COLO668 (cell line): ENCODE measurements around the gene GLG1.
"Not testable (repeated sequence)": the region's sequence is repeated elsewhere in the genome, so short reads cannot be mapped to it uniquely, and the experiment has no call there.

Experiments
- DNase-seq: peaks from one replicate; lab custom pipeline; 2025; ENCODE audit not compliant: unreplicated experiment; lab: John Stamatoyannopoulos, UW

The GLG1 gene

DNA sequence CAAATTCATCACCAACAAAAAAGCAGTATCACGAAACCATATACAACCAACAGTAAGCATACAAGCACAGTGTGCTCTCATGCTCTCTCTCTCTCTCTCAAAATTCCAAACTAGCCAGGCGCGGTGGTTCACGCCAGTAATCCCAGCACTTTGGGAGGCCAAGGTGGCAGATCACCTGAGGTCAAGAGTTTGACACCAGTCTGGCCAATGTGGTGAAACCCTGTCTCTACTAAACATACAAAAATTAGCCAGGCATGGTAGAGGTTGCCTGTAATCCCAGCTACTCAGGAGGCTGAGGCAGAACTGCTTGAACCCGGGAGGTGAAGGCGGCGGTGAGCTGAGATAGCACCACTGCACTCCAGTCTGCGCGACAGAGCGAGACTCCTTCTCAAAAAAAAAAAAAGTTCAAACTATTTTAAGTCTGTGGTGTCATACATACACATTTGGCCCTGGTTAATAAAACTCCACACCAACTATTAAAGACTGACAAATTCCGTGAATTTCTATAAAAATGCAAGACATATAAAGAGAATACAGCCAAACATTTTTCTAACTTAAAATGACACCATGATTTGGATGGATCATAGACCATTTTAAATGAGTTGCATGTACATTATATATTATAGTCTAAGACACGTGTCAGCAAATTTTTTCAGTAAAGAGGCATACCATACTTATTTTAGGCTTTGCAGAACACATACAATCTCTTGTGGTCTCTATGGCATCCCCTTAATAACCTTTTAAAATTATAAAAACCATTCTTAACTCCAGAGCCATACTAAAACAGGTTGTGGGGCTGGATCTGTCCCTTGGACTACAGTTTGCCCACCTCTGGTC is 30.9 kb downstream of the GLG1 start:
- no peak for DNase-seq

DNA sequence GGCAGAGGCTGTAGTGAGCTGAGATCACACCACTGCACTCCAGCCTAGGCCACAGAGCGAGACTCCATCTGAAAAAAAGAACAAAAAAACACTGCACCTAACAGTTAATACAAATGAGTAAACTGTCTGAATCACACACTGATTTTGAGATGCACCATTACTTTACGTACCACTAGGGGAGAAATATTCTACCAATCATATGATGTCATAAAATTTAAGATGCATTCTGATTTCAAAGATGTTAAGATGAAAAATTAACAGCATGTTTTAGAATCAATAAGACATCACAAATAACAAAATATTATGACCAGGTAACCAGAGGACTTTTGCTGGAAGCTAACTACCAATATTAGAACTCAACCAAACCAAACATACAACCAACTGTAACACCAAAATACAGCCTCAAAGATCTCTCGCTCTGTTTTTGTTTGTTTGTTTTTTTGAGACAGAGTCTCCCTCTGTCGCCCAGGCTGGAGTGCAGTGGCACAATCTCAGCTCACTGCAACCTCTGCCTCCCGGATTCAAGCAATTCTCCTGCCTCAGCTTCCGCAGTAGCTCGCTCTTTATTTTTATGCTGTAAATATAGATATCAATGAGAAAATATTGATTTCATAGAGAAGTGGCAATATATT is 31.6 kb downstream of the GLG1 start:
- no peak for DNase-seq

- no peak for DNase-seq
Measured at GRCh38 chr16:74574146-74574545, 32.8 kb downstream of the GLG1 start.

DNA sequence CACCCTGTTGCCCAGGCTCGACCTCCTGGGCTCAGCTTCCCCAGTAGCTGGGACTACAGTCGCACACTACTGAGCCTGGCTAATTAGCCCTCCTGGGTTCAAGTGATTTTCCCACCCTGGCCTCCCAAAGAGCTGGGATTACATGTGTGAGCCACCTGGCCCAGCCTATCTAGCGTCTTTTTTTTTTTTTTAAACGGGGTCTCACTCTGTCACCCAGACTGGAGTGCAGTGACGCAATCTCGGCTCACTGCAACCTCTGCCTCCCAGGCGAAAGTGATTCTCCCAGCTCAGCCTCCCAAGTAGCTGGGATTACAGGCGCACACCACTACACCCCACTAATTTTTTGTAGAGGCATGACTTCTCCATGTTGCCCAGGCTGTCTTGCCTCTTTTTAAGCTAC is 33.3 kb downstream of the GLG1 start:
- DNase-seq: no peak

- no peak for DNase-seq
Measured at GRCh38 chr16:74570412-74571301, 36.3 kb downstream of the GLG1 start.

- DNase-seq: no peak
Measured at GRCh38 chr16:74568961-74569631, 37.8 kb downstream of the GLG1 start.

GRCh38 chr16:74567901-74568300 is 39.0 kb downstream of the GLG1 start:
- DNase-seq: no peak

GRCh38 chr16:74565378-74565777 is 41.5 kb downstream of the GLG1 start:
- no peak for DNase-seq

DNA sequence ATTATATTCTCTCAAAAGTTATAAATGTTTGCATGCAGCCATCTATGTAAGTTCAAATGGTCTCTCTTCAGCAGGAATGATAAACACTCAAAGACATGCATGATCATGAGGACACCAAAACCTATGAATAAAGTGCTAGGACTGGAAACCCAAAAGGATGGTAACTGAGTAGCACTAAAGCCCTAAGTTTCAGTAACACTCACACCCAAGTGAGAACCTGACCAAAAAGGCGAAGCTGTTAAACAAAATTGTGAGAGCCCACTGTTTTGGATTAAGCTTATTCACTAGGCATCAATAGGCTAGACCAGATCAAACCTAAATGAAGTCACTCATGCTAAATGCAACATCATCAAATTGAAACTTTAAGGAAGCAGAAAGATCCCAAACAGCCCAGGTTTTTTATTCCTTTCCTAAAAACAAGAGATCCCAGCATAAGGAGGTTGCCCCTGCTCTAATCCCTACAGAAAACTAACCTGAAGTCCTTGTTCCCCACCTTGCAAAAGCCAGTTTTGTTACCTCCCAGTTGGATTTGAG is 42.4 kb downstream of the GLG1 start:
- DNase-seq: no peak

DNA sequence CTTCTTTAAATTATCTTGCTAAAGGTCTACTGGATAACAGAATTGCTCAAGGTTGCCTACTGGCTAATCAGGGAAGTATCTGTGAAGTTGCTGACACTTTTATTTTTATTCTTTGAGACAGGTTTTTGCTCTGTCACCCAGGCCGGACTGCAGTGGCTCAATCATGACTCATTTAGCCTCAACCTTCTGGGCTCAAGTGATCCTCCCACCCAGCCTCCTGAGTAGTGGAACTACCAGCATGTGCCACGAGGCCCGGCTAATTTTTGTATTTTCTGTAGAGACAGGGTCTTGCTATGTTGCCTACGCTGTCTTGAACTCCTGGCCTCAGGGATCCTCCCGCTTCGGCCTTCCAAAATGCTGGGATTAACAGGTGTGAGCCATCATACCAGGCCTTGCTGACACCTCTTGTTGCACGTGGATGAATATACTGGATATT is 43.1 kb downstream of the GLG1 start:
- no peak for DNase-seq

DNA sequence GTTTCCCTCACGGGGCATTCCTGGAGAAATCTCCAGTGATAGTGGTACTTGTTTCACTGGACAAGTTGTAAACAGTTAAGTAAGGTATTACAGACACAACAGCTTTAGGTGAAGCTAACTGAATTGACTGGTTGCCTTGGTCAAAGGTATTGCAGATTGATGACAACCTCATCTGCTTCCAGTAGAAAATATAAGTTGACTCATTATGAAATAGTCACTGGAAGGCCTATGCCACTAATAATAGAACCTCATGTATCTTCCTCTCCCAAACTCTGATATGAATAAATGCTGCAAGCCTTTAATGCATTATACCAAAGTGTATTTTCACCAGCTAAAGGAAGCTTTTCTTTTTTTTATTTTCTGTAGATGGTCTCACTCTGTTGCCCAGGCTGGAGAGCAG is 44.8 kb downstream of the GLG1 start:
- DNase-seq: no peak

DNA sequence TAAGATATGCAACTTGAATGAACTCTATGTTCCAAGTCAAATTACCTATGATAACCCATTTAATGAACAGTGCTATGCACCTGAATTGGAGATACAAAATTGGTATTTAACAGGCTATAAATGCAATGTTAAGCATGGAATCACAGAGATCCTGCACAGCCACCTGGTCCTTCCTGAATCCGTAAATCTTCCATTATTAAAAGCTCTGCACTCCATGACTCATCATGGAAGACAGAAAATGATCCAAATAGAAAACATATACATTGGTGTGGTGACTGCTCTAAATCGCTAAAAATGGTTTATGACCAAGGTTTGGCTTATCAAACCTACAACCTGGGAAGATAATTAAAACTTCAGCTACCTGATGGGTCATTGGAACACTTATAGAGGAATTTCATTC is 45.3 kb downstream of the GLG1 start:
- DNase-seq: no peak

- DNase-seq: no peak
Measured at GRCh38 chr16:74560912-74561311, 46.0 kb downstream of the GLG1 start.

GRCh38 chr16:74558873-74559272 is 48.0 kb downstream of the GLG1 start:
- DNase-seq: no peak

DNA sequence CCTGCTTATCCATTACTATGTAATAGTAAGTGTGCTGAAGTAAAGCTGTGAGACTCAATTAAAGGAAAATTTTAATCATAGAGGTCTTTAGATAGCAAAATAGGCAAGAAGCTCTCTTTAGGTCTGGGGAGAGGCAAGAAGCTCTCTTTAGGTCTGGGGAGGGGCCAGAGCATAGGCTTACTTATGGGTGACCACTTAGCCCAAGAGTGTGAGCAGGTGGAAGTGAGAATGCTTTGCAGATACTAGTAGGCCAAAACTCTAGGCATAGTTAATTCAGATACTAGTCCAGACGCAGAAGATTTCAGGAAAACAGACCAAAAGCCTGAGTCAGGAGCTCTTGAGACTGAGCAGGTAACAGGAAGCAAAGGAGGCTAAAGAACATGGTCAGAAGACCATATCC is 49.6 kb downstream of the GLG1 start:
- DNase-seq: no peak

- no peak for DNase-seq
Measured at GRCh38 chr16:74556375-74556922, 50.5 kb downstream of the GLG1 start.

DNA sequence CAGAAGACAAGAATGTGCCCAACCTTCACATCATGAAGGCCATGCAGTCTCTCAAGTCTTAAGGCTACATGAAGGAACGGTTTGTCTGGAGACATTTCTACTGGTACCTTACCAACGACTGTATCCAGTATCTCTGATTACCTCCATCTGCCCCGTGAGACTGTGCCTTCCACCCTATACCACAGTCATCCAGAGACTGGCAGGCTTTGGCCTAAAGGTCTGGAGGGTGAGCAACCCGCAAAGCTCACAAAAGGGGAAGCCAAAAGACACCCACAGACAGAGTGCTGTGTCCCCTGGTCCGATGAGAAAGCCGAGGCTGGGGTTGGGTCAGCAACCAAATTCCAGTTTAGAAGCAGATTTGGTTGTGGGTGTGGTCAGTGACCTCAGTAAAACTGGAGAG is 54.6 kb downstream of the GLG1 start:
- not testable (repeated sequence) for DNase-seq

GRCh38 chr16:74550227-74551019 is 56.5 kb downstream of the GLG1 start:
- DNase-seq: not testable (repeated sequence)

- DNase-seq: not testable (repeated sequence)
Measured at GRCh38 chr16:74546112-74546511, 60.8 kb downstream of the GLG1 start.
